ENCODE results near the gene UBE2D4. TPM values are rescaled to one million over a fixed set of nuclear protein-coding genes. Genes with fewer than 3 reads are reported as not detected.
A peak's percentile ranks its signal among the peaks of the same experiment; 100 is the strongest.

Gene UBE2D4
- total RNA-seq, 1 donor from 2014 or later = 8.3 TPM

GRCh38 chr7:43906331-43907010, 19.8 kb upstream of the UBE2D4 start, which contains the start of gene URGCP:
TSS of gene URGCP (minus strand) at chr7:43906596. CDS start at chr7:43906575, 21 bp downstream.
- peak; percentile 47 to 49 for DNase-seq (ENCODE audit: low read depth in 2 of 2)

- DNase-seq (ENCODE audit: low read depth in 2 of 2) = no peak
Observed at GRCh38 chr7:43914795-43915194, 11.4 kb upstream of the UBE2D4 start.

GRCh38 chr7:43915907-43916306, 10.3 kb upstream of the UBE2D4 start:
- no peak for DNase-seq (ENCODE audit: low read depth in 2 of 2)

- no peak for DNase-seq (ENCODE audit: low read depth in 2 of 2)
Observed at GRCh38 chr7:43921423-43921822, 4.8 kb upstream of the UBE2D4 start.

GRCh38 chr7:43922726-43923125, 3.5 kb upstream of the UBE2D4 start:
- no peak for DNase-seq (ENCODE audit: low read depth in 2 of 2)

- DNase-seq (ENCODE audit: low read depth in 2 of 2) = no peak
Observed at GRCh38 chr7:43926798-43927123, 525 bp downstream of the UBE2D4 start.

- no peak for DNase-seq (ENCODE audit: low read depth in 2 of 2)
Observed at GRCh38 chr7:43927810-43928209, 1.6 kb downstream of the UBE2D4 start.

GRCh38 chr7:43929529-43930457, 3.6 kb downstream of the UBE2D4 start:
- no peak for DNase-seq (ENCODE audit: low read depth in 2 of 2)

GRCh38 chr7:43931346-43931745, 5.1 kb downstream of the UBE2D4 start:
- no peak for DNase-seq (ENCODE audit: low read depth in 2 of 2)

- no peak for DNase-seq (ENCODE audit: low read depth in 2 of 2)
Observed at GRCh38 chr7:43933902-43934560, 7.8 kb downstream of the UBE2D4 start.

- no peak for DNase-seq (ENCODE audit: low read depth in 2 of 2)
Observed at GRCh38 chr7:43937444-43937843, 11.2 kb downstream of the UBE2D4 start.

- DNase-seq (ENCODE audit: low read depth in 2 of 2) = no peak
Observed at GRCh38 chr7:43938892-43939482, 12.8 kb downstream of the UBE2D4 start.

- no peak for DNase-seq (ENCODE audit: low read depth in 2 of 2)
Observed at GRCh38 chr7:43942250-43942649, 16.0 kb downstream of the UBE2D4 start.

- no peak for DNase-seq (ENCODE audit: low read depth in 2 of 2)
Observed at GRCh38 chr7:43942997-43943396, 16.8 kb downstream of the UBE2D4 start.

- no peak for DNase-seq (ENCODE audit: low read depth in 2 of 2)
Observed at GRCh38 chr7:43943417-43944187, 17.4 kb downstream of the UBE2D4 start.

- no peak for DNase-seq (ENCODE audit: low read depth in 2 of 2)
Observed at GRCh38 chr7:43944286-43944685, 18.1 kb downstream of the UBE2D4 start.

- DNase-seq (ENCODE audit: low read depth in 2 of 2) = no peak
Observed at GRCh38 chr7:43952028-43952427, 25.8 kb downstream of the UBE2D4 start.

GRCh38 chr7:43953071-43953470, 26.8 kb downstream of the UBE2D4 start:
- DNase-seq (ENCODE audit: low read depth in 2 of 2) = no peak

GRCh38 chr7:43954524-43955228, 28.4 kb downstream of the UBE2D4 start:
- DNase-seq (ENCODE audit: low read depth in 2 of 2) = peak; percentile 71 to 76

- DNase-seq (ENCODE audit: low read depth in 2 of 2) = no peak
Observed at GRCh38 chr7:43956027-43956426, 29.8 kb downstream of the UBE2D4 start.
